Prostate gland (tissue), 2 donors: Measurements from ENCODE around the gene TNP2. TPM values are rescaled to one million over a fixed set of nuclear protein-coding genes. Genes with fewer than 3 reads are reported as not detected.

Experiments
- DNase-seq: peaks from one replicate; pipeline ENCODE4 v3.0.0-alpha.2; 2019; ENCODE audit warnings: low spot score
- H3K27ac ChIP-seq, 2 donors: fragments of 200-600 bp; sonication (generic); 2 replicates each; pipeline ENCODE4 v1.5.1; 2017 to 2019
- H3K27me3 ChIP-seq: fragments of 200-600 bp; sonication (generic); replicated peaks from 2 replicates; pipeline ENCODE4 v1.5.1; 2019; ENCODE audit not compliant: insufficient read depth
- H3K36me3 ChIP-seq, 2 donors: fragments of 200-600 bp; sonication (generic); 1 replicate in 1 of 2; 2 replicates in 1 of 2; pipeline versions ENCODE4 v1.5.1 to v1.8.1; 2017 to 2019
- H3K4me1 ChIP-seq: fragments of 200-600 bp; sonication (generic); replicated peaks from 2 replicates; pipeline ENCODE4 v1.5.1; 2019
- H3K4me3 ChIP-seq, 2 donors: fragments of 200-600 bp; sonication (generic); 2 replicates each; pipeline ENCODE4 v1.5.1; 2017 to 2019
- H3K9me3 ChIP-seq: fragments of 200-600 bp; sonication (generic); 2 replicates; pipeline ENCODE4 v1.5.1; 2017
- CTCF ChIP-seq, 4 experiments: fragments of 200-600 bp in 2 of 4; fragments of 450-650 bp in 2 of 4; sonication (generic) in 2 of 4; IDR thresholded peaks; 1 replicate in 3 of 4; 2 replicates in 1 of 4; pipeline ENCODE4 v1.5.1; 2016 to 2019; ENCODE audit warnings: antibody characterized with exemption in 4 of 4, mild to moderate bottlenecking in 2 of 4, moderate library complexity in 2 of 4
- POLR2A ChIP-seq: fragments of 450-650 bp; IDR thresholded peaks from one replicate; pipeline ENCODE4 v1.6.1; 2016; ENCODE audit warnings: antibody characterized with exemption, mild to moderate bottlenecking
- POLR2AphosphoS5 ChIP-seq: sonication (generic); formaldehyde crosslinking; IDR thresholded peaks from one replicate; pipeline ENCODE4 v1.6.1; 2017; ENCODE audit warnings: antibody characterized with exemption
- WGBS: methylation state at CpG from one replicate; pipeline ENCODE4 v1.1.5; 2018; 5-methylcytosine and 5-hydroxymethylcytosine counted together
- intact Hi-C: fragments of 100-400 bp; cut with DNase I; formaldehyde crosslinking; loops from one replicate; pipeline ENCODE4 v1.14.2; 2022
- total RNA-seq, 2 donors: library from RNA; depleted of rRNA; stranded (reverse); fragments of >200 nt; gene quantifications; one replicate each; pipeline ENCODE4 v1.1.0, GENCODE V29; 2016

Gene TNP2
- total RNA-seq, 2 donors from 2014 or later = not detected

DNA sequence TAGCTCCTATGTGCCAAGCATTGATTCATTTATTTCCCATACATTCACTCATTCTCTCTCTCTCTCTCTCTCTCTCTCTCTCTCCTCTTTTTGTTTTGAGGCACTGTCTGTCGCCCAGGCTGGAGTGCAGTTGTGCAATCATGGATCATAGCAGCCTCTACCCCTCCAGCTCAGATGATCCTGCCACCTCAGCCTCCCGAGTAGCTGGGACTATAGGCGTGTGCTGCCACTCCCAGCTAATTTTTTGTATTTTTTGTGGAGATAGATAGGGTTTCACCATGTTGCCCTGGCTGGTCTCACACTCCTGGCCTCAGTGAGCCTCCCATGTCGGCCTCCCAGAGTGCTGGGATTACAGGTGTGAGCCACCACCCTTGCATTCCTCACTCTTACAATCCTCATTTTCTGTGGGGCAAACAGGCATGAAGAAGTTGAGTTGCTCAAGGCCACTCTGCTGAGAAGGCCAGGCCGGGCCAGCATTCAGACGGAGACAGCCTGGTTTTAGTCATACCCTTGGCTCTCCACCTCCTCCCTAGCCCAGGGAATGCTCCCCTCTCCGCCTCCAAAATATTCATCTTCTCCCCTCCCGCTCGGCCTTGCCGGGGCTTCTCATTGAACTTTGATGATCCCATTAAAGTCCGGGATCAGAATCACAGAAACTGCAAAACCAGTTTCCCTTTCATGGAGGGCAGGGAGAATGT lies 7.9 kb upstream of the TNP2 start:
- Histone ChIP-seq H3K4me3 (no peak overlapping the region), H3K9me3 (no peaks in the 10 kb centered on the region), H3K27ac (no peak overlapping the region), H3K36me3 (no peaks in the 10 kb centered on the region), H3K4me1 (no peaks in the 10 kb centered on the region), H3K27me3 (no peaks in the 10 kb centered on the region)
- no peak for TF ChIP-seq POLR2AphosphoS5
- TF ChIP-seq POLR2A = no peak
- TF ChIP-seq CTCF (IDR thresholded peaks at IDR 0.05) = no peak
- no peak for DNase-seq
- 85% methylated on average over 11 of the region's 11 CpGs for WGBS
- intact Hi-C loops = no loop called here

DNA sequence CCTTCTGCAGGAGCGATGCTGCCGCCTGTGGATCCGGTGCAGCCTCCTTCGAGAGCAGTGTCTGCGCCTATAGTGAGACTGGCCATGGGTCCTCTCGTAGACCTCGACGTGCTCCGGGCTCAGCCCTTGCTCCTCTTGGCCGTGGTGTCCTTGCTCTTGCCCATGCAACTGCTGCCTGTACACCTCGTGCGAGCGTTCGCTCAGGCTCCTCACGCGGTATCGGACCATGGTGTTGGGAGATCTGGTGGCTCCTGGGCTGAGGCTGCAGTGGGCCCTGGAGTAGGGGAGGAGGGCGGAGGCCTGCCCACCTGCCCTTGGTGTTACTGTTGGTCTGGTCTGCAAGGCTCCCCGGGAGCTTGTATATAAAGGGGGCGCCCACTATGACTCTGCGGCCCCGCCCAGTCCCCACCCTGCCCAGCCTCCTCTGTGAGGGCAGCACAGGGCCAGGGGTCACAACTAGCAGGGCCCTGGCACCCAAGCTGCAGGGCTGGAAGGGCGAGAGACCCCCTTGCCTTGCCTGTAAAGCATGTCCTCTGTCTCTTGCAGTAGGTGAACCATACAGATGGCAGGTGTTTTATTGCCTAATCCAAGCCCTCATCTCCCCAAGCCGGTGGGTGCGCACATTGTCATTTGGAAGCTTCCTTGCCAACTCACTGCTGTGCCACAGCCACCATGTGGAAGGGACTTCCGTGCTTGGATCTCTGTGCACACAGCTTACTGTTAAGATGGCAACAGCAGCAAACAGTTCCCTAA lies 7.2 kb upstream of the TNP2 start, which contains the start of gene PRM2:
PRM2 (minus strand) TSS at position 338 of the 753 bp plus-strand sequence; CDS start at position 228, 110 bp downstream.
- no peaks in the 10 kb centered on the region for H3K36me3 ChIP-seq
- TF ChIP-seq POLR2A = no peak
- TF ChIP-seq POLR2AphosphoS5 = no peak
- no peak for TF ChIP-seq CTCF (IDR thresholded peaks at IDR 0.05)
- no peaks in the 10 kb centered on the region for H3K27me3 ChIP-seq
- H3K27ac ChIP-seq = no peak within 1 kb of the TSS
- H3K4me3 ChIP-seq = no peak within 1 kb of the TSS
- H3K4me1 ChIP-seq = no peaks in the 10 kb centered on the region
- no peak for DNase-seq
- no peaks in the 10 kb centered on the region for H3K9me3 ChIP-seq
- 95% methylated on average over 26 of the region's 26 CpGs for WGBS
- intact Hi-C loops = no loop called here

GRCh38 chr16:11274964-11275363 lies 5.8 kb upstream of the TNP2 start:
- Histone ChIP-seq H3K36me3 (no peaks in the 10 kb centered on the region), H3K4me3 (no peak overlapping the region), H3K4me1 (no peaks in the 10 kb centered on the region), H3K27ac (no peak overlapping the region), H3K9me3 (no peaks in the 10 kb centered on the region), H3K27me3 (no peaks in the 10 kb centered on the region)
- intact Hi-C loops = no loop called here
- TF ChIP-seq POLR2AphosphoS5 (no peak), POLR2A (no peak), CTCF (IDR thresholded peaks at IDR 0.05) (no peak)
- no peak for DNase-seq
- WGBS = 95% methylated on average over 7 of the region's 7 CpGs

GRCh38 chr16:11273721-11274324 lies 4.7 kb upstream of the TNP2 start:
- no peaks in the 10 kb centered on the region for H3K9me3 ChIP-seq
- H3K27ac ChIP-seq = no peak overlapping the region
- intact Hi-C loops = no loop called here
- no peak for DNase-seq
- H3K27me3 ChIP-seq = no peaks in the 10 kb centered on the region
- H3K36me3 ChIP-seq = no peaks in the 10 kb centered on the region
- TF ChIP-seq POLR2AphosphoS5 (peak; percentile 18), CTCF (IDR thresholded peaks at IDR 0.05) (no peak), POLR2A (no peak)
- no peaks in the 10 kb centered on the region for H3K4me1 ChIP-seq
- 26% methylated on average over 3 of the region's 3 CpGs for WGBS
- H3K4me3 ChIP-seq = no peak overlapping the region
